ENCODE data around the gene TAPT1. TPM values are rescaled to one million over a fixed set of nuclear protein-coding genes. Genes with fewer than 3 reads are reported as not detected.

Gene TAPT1
- total and polyA plus RNA-seq, 7 donors, result 6.0 to 43.8 (median 29.4) TPM

GRCh38 chr4:16206848-16207247 is 19.4 kb downstream of the TAPT1 start:
- Histone ChIP-seq H3K27me3 (no peaks in the 10 kb centered on the region), H3K27ac (no peak overlapping the region), H3K4me1 (peaks cover 0 to 30% (median 10%) of the 10 kb centered on the region in 4 donors), H3K4me3 (no peak overlapping the region), H3K9me3 (no peaks in the 10 kb centered on the region), H3K36me3 (peaks cover 0 to 15% (median 0%) of the 10 kb centered on the region in 4 donors)
- 51 to 68% methylated on average over 2 of the region's 2 CpGs for WGBS, 2 donors
- no peak for DNase-seq
- no peak for TF ChIP-seq POLR2A (IDR thresholded peaks at IDR 0.05)
- TF ChIP-seq, protein P1, sequence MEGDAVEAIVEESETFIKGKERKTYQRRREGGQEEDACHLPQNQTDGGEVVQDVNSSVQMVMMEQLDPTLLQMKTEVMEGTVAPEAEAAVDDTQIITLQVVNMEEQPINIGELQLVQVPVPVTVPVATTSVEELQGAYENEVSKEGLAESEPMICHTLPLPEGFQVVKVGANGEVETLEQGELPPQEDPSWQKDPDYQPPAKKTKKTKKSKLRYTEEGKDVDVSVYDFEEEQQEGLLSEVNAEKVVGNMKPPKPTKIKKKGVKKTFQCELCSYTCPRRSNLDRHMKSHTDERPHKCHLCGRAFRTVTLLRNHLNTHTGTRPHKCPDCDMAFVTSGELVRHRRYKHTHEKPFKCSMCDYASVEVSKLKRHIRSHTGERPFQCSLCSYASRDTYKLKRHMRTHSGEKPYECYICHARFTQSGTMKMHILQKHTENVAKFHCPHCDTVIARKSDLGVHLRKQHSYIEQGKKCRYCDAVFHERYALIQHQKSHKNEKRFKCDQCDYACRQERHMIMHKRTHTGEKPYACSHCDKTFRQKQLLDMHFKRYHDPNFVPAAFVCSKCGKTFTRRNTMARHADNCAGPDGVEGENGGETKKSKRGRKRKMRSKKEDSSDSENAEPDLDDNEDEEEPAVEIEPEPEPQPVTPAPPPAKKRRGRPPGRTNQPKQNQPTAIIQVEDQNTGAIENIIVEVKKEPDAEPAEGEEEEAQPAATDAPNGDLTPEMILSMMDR (IDR thresholded peaks at IDR 0.05), result no peak
- no peak for TF ChIP-seq POLR2AphosphoS5 (IDR thresholded peaks at IDR 0.05)
- TF ChIP-seq EP300 (IDR thresholded peaks at IDR 0.05), result no peak
- intact Hi-C loops (cut with DNase I), result no loop called here

DNA sequence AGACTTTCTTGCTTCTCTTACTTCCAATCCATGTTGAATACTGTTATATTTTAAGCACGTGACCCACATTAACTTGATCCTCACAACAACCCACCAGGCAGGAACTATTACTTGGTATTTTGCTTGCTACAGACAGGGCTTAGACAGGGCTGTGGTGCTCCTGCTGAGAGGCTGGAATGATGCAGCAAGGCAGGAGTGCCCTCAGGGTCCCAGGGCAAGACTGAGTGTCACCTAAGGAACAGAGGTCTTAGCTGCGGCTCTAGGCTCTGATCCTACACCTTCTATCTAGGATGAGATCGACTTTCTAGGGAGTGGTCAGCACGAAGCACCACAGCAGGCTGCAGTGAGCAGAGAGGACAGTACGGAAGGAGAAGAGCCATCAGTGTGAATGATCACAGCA is 20.0 kb downstream of the TAPT1 start:
- Histone ChIP-seq H3K27me3 (no peaks in the 10 kb centered on the region), H3K27ac (no peak overlapping the region), H3K4me3 (no peak overlapping the region), H3K36me3 (peaks cover 0 to 18% (median 0%) of the 10 kb centered on the region in 4 donors), H3K9me3 (no peaks in the 10 kb centered on the region), H3K4me1 (peaks cover 0 to 30% (median 10%) of the 10 kb centered on the region in 4 donors)
- DNase-seq, result no peak
- no peak for TF ChIP-seq POLR2AphosphoS5 (IDR thresholded peaks at IDR 0.05)
- TF ChIP-seq EP300 (IDR thresholded peaks at IDR 0.05), result no peak
- TF ChIP-seq, protein P1 (IDR thresholded peaks at IDR 0.05), result no peak
- no peak for TF ChIP-seq POLR2A (IDR thresholded peaks at IDR 0.05)
- intact Hi-C loops (cut with DNase I), result no loop called here
- WGBS, 2 donors, result 82 to 95% methylated on average over 5 of the region's 5 CpGs

GRCh38 chr4:16205298-16206164 is 20.7 kb downstream of the TAPT1 start:
- Histone ChIP-seq H3K27me3 (no peaks in the 10 kb centered on the region), H3K4me3 (no peak overlapping the region), H3K4me1 (peaks cover 0 to 30% (median 10%) of the 10 kb centered on the region in 4 donors), H3K36me3 (peaks cover 0 to 18% (median 0%) of the 10 kb centered on the region in 4 donors), H3K9me3 (no peaks in the 10 kb centered on the region), H3K27ac (no peak overlapping the region)
- no peak for TF ChIP-seq EP300 (IDR thresholded peaks at IDR 0.05)
- TF ChIP-seq, protein P1 (IDR thresholded peaks at IDR 0.05), result peak in 3 of 4 experiments; percentile 28 to 38 (median 35)
- no peak for DNase-seq
- 61 to 64% methylated on average over 7 of the region's 7 CpGs for WGBS, 2 donors
- intact Hi-C loops (cut with DNase I), result no loop called here

DNA sequence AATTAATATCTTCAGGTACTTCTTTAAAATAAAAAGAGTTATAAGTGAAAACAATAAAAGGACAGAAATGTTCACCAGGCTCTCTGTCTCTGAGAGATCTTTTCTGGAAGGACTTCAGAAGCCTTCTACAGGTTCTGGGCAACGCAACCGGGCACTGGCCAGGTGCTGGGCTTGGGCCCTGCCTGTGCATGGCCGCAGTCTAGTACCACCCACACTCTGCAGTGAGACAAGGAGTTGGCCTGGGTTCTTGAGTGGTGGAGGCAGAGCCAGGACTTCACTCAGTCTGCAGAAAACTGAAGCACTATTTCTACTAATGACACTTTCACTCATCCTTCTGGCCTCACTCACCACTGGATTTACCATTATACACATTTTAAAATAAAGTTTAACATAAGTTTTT is 21.8 kb downstream of the TAPT1 start:
- H3K4me3 ChIP-seq, result no peak overlapping the region
- H3K9me3 ChIP-seq, result no peaks in the 10 kb centered on the region
- TF ChIP-seq, protein P1 (IDR thresholded peaks at IDR 0.05), result no peak
- TF ChIP-seq POLR2A (IDR thresholded peaks at IDR 0.05) (no peak), EP300 (IDR thresholded peaks at IDR 0.05) (no peak), POLR2AphosphoS5 (IDR thresholded peaks at IDR 0.05) (no peak)
- no peak overlapping the region for H3K27ac ChIP-seq
- H3K36me3 ChIP-seq, result peaks cover 0 to 13% (median 0%) of the 10 kb centered on the region in 4 donors
- WGBS, 2 donors, result 93 to 99% methylated on average over 3 of the region's 3 CpGs
- intact Hi-C loops (cut with DNase I), result no loop called here
- H3K4me1 ChIP-seq, result peaks cover 0 to 30% (median 10%) of the 10 kb centered on the region in 4 donors
- no peak for DNase-seq
- no peaks in the 10 kb centered on the region for H3K27me3 ChIP-seq

Data from sigmoid colon (tissue), 7 donors.